Adrenal gland (tissue), 12 donors: ENCODE measurements around the gene TTC23L. TPM values are rescaled to one million over a fixed set of nuclear protein-coding genes. Genes with fewer than 3 reads are reported as not detected.

ENCODE experiments used
- DNase-seq, 7 donors: peaks; one replicate each; pipeline ENCODE4 v3.0.0-alpha.2; 2019 to 2020
- H3K27ac ChIP-seq, 5 donors: fragments of 200-600 bp; sonication (generic) in 4 of 5; 1 replicate in 3 of 5; 2 replicates in 2 of 5; pipeline versions ENCODE4 v1.5.1 to v1.8.0; 2016 to 2020; ENCODE audit warnings: mild to moderate bottlenecking in 1 of 5
- H3K27me3 ChIP-seq: fragments of 200-600 bp; 2 replicates; pipeline ENCODE4 v1.8.0; 2021
- H3K36me3 ChIP-seq, 2 donors: fragments of 200-600 bp; replicated peaks in 1 of 2; 1 replicate in 1 of 2; 2 replicates in 1 of 2; pipeline versions ENCODE4 v1.5.1 to v1.8.0; 2018 to 2022
- H3K4me1 ChIP-seq, 2 donors: fragments of 200-600 bp; replicated peaks in 1 of 2; 1 replicate in 1 of 2; 2 replicates in 1 of 2; pipeline versions ENCODE4 v1.5.1 to v1.8.0; 2018 to 2021
- H3K4me3 ChIP-seq, 4 donors: fragments of 200-600 bp; sonication (generic) in 3 of 4; one replicate each; pipeline ENCODE4 v1.5.1; 2016 to 2018
- H3K9me3 ChIP-seq, 3 donors: fragments of 200-600 bp; sonication (generic) in 1 of 3; replicated peaks in 1 of 3; 1 replicate in 2 of 3; 2 replicates in 1 of 3; pipeline versions ENCODE4 v1.5.1 to v1.8.0; 2016 to 2021
- CTCF ChIP-seq, 6 experiments: fragments of 450-650 bp in 4 of 6; fragments of 200-600 bp in 2 of 6; sonication (generic) in 1 of 6; IDR thresholded peaks; 1 replicate in 5 of 6; 2 replicates in 1 of 6; pipeline versions ENCODE4 v1.5.1 to v1.8.0; 2016 to 2021; ENCODE audit warnings: antibody characterized with exemption in 6 of 6, mild to moderate bottlenecking in 2 of 6, moderate library complexity in 1 of 6
- POLR2A ChIP-seq, 2 donors: fragments of 450-650 bp; IDR thresholded peaks; one replicate each; pipeline ENCODE4 v1.6.1; 2017; ENCODE audit warnings: antibody characterized with exemption in 2 of 2, mild to moderate bottlenecking in 2 of 2, moderate library complexity in 1 of 2
- WGBS, 4 donors: extraction: QIAGEN DNeasy Blood & Tissue Kit in 2 of 4; methylation state at CpG; one replicate each; pipeline versions ENCODE4 v1.1.5 to v1.1.7; 2013 to 2017; 5-methylcytosine and 5-hydroxymethylcytosine counted together
- intact Hi-C, 2 donors: fragments of 100-400 bp; cut with DNase I; formaldehyde crosslinking; loops; one replicate each; pipeline versions ENCODE4 v1.14.1 to v1.15.0; 2022 to 2023
- polyA plus RNA-seq, 3 donors: library from polyadenylated mRNA; stranded (reverse); fragments of 200-250 nt in 2 of 3; fragments of 350-450 nt in 1 of 3; fragmentation: Illumina TruSeq in 1 of 3; extraction: RNeasy Lipid Tissue Mini Kit (QIAGEN cat#74804) in 1 of 3; gene quantifications; one replicate each; pipeline ENCODE4 v1.2.3, GENCODE V29; 2013 to 2014
- total RNA-seq, 9 donors: library from RNA; depleted of rRNA in 4 of 9; stranded (reverse); fragments of >200 nt in 4 of 9; fragments of 120-200 nt in 1 of 9; fragmentation: NEBNext Ultra II Directional in 1 of 9; extraction: Animal tissue kit (Norgen Biotek cat#: 25700) in 1 of 9; gene quantifications; one replicate each; pipeline versions ENCODE4 v1.1.0 to v1.2.4, GENCODE V29; 2013 to 2023
- donor health status: healthy with polysubstance abuse.
- donor health status: Bipolar disorder and iron deficiency.
- donor health status: DM: yes; HTN: yes; CAD: no.
- donor health status: DM: no; HTN: no; CAD: no.
- donor health status: DM: no; HTN: no; CAD: no.
- donor health status: DM: yes; HTN: yes; CAD: no.

The TTC23L gene
- total and polyA plus RNA-seq, 12 donors: 0.40 to 4.8 (median 2.9) TPM; not detected in 2

- intact Hi-C loops: no loop called here
- DNase-seq: no peak
- Histone ChIP-seq H3K36me3 (no peaks in the 10 kb centered on the region), H3K4me1 (no peaks in the 10 kb centered on the region), H3K4me3 (no peak overlapping the region), H3K27ac (no peak overlapping the region), H3K9me3 (no peaks in the 10 kb centered on the region), H3K27me3 (no peaks in the 10 kb centered on the region)
- no peak for TF ChIP-seq POLR2A (IDR thresholded peaks at IDR 0.05)
- TF ChIP-seq CTCF (IDR thresholded peaks at IDR 0.05): no peak
- 43 to 77% (median 60%) methylated on average over 2 of the region's 2 CpGs for WGBS, 4 donors
Measured at GRCh38 chr5:34858790-34859189, 19.8 kb downstream of the TTC23L start.

GRCh38 chr5:34859253-34859652 lies 20.3 kb downstream of the TTC23L start:
- DNase-seq: no peak
- intact Hi-C loops: no loop called here
- Histone ChIP-seq H3K36me3 (no peaks in the 10 kb centered on the region), H3K27me3 (no peaks in the 10 kb centered on the region), H3K4me3 (no peak overlapping the region), H3K9me3 (no peaks in the 10 kb centered on the region), H3K4me1 (no peaks in the 10 kb centered on the region), H3K27ac (no peak overlapping the region)
- no peak for TF ChIP-seq POLR2A (IDR thresholded peaks at IDR 0.05)
- TF ChIP-seq CTCF (IDR thresholded peaks at IDR 0.05): no peak
- 57 to 84% (median 80%) methylated on average over 5 of the region's 5 CpGs for WGBS, 4 donors

GRCh38 chr5:34863946-34864345 lies 25.0 kb downstream of the TTC23L start:
- TF ChIP-seq POLR2A (IDR thresholded peaks at IDR 0.05) (no peak), CTCF (IDR thresholded peaks at IDR 0.05) (no peak)
- peaks cover 5 to 12% of the 10 kb centered on the region in 2 donors for H3K4me1 ChIP-seq
- no peak overlapping the region for H3K4me3 ChIP-seq
- H3K9me3 ChIP-seq: no peaks in the 10 kb centered on the region
- intact Hi-C loops: no loop called here
- H3K36me3 ChIP-seq: no peaks in the 10 kb centered on the region
- H3K27ac ChIP-seq: no peak overlapping the region
- WGBS, 4 donors: 54 to 79% (median 65%) methylated on average over 3 of the region's 3 CpGs
- no peak for DNase-seq
- no peaks in the 10 kb centered on the region for H3K27me3 ChIP-seq

GRCh38 chr5:34865091-34865490 lies 26.1 kb downstream of the TTC23L start:
- Histone ChIP-seq H3K9me3 (no peaks in the 10 kb centered on the region), H3K36me3 (no peaks in the 10 kb centered on the region), H3K4me3 (no peak overlapping the region), H3K4me1 (peaks cover 5 to 16% of the 10 kb centered on the region in 2 donors), H3K27ac (no peak overlapping the region), H3K27me3 (no peaks in the 10 kb centered on the region)
- TF ChIP-seq CTCF (IDR thresholded peaks at IDR 0.05) (no peak), POLR2A (IDR thresholded peaks at IDR 0.05) (no peak)
- WGBS, 4 donors: 86 to 93% (median 92%) methylated on average over 2 of the region's 2 CpGs
- DNase-seq: no peak
- intact Hi-C loops: no loop called here
